ENCODE results near the gene SMTN.
"Not testable (repeated sequence)": the region's sequence is repeated elsewhere in the genome, so short reads cannot be mapped to it uniquely, and the experiment has no call there.

The SMTN gene

DNA sequence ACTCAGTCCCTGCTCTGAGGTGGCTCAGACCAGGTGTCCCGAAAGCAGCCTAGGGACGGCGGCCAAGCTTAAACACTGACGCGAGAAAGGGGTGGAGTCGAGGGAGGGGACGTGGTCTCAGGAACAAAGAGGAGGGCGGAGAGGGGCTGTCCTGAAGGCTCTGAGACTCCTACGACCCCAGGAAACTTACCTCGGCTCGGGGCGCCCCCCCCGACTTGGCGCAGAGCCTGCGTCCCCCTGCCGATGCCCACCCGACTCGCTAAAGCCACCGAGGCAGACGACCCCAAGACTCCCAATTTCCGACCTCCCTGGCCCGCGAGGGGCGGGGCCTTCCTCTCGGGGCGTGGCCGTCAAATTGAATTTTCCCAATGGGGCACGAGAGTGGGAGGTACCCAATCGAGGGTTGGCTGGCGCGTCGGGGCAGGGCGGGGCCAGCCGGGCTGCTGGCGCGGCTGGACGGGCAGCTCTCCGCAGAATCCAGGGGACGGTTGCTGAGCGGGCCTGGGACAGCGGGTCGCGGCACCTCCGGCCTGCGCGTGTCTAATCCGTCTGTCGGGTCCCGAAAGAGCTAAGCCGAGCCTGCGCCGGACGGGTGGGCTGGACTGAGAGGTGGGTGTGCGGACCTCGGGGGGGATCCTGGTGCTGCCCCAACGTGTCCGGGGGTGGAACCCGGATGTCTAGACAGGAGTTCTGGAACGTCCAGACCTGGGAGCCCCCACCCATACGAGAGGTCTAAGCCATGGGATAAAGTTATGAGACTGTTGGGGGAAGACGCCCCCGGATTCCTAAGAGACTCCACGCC, at the start of gene SMTN:
Gene SMTN (plus strand): TSS at position 471 of the 802 bp plus-strand sequence. CDS start 1,941 bp downstream, outside the sequence.
- DNase-seq: peak; percentile 54

DNA sequence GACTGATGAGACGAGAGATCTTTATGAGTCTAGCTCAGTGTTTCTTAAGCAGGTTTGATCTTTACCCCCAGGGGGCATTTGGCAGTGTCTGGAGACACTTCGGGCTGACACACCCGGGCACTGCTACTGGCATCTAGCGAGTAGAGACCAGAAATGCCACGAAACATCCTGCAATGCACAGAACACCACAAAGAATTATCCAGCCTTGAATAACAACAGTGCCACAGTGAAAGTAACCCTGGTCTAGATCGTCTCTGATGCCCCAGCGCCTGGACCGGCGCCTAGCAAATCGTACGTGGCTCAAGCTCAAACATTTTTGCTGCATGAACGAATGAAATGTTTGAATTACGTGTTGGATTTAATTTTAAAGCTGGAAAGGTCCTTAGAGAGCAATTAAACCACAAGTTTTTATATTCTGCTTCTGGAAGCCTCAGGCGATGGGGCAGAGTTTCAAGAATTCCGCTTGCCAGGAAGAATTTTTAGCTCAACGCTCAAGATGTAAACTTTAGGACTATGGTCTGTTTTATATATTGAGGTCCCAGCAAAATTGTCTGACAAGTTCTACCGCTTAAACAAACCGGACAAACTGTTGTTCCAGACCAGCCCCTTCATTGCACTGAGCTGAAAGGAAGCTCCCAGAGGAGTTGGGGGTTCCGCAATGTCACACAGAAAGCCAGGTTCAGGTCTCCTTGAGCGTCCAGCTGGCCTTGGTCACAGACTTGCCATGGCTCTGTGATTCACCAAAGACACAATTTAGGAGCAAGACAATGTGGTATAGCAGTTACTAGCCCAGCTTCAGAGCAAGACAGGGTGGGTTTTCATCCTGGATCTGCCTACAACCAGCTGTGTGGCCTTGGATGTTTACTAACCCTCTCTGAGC, 44.2 kb upstream of the SMTN start:
- DNase-seq: no peak

DNA sequence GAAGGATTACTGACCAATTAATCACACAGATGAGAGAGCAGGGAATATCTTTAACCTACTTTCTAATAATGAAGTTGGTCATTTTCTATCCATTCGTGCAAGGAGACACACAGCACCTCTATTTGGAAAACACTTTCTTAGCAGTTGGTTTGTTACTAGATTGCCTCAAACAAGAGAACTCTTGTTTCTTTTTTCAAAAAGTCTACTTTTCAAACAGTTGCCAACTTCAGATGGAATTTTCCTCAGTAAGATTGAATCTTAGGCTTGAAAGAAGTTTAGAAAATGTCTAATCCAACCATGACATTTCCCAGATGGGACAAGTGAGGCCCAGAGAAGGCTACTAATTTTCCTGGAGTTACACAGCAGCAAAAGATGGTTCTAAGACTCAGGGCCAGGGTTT, 42.4 kb upstream of the SMTN start:
- no peak for DNase-seq

DNA sequence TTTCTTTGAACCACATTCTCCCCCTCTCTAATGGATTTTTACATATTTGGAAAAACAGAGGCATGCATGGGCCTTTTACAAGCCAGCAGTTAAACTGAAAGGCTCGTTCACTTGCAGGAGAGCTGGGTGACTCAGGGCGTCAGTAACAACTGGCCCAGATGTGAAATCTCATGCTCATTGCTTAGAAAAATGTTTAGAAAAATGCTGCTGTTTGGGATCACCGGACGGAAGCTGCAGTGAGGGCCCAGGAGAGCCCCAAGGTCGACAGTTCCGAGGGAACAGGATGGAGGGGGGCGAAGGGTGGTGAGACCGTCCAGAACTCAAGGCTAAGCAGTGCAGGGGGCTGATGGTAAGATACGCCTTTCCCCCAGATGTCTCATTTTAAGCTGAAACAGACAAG, 41.7 kb upstream of the SMTN start:
- no peak for DNase-seq

GRCh38 chr22:31040542-31041398, 40.3 kb upstream of the SMTN start:
- no peak for DNase-seq

DNA sequence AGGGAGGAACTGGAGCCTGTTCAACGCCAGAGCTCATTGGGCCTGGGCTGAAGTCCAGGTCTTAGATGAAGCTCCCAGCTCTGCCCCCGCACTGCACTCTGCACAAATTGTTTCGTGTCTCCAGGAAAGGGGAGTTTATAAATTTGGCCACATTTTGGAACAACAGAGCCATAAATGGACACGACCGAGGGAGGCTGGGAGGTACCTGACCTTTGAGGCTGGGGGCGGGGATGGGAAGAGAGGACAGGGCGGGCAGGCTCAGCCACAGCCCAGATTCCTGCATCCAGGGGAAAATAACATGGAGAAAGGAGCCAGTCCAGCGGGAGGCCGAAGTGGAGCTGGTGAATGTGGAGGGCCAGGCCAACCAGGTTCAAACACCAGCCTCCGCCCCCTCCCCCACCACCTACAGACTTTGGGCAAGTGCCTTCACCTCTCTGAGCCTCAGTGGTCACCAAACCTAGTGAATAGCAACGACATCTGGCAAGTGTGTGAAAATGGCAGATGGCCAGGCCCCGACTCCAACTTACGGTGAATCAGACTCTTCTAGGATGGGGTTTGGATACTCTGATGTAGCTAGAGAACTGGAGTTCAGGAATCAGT, 36.8 kb upstream of the SMTN start:
- no peak for DNase-seq

GRCh38 chr22:31045900-31046538, 35.1 kb upstream of the SMTN start:
- DNase-seq: no peak

GRCh38 chr22:31046539-31047226, 34.4 kb upstream of the SMTN start:
- no peak for DNase-seq

DNA sequence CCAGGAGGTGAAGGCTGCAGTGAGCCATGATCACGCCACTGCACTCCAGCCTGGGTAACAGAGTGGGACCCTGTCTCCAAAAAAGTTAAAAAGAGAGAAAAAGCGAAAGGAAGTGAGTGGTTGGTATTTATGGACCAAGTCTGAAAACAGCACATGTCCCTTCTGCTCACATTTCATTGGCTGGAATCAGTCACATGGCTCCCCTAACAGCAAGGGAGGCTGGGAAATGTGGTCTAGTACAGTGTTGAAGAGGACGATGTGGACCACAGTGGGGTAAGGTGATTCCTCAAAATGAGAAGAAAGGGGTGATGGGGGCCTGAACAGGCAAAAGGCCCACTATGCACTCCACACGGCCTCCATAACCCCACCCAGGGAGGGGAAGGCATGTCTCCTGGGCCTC, 32.5 kb upstream of the SMTN start:
- no peak for DNase-seq

DNA sequence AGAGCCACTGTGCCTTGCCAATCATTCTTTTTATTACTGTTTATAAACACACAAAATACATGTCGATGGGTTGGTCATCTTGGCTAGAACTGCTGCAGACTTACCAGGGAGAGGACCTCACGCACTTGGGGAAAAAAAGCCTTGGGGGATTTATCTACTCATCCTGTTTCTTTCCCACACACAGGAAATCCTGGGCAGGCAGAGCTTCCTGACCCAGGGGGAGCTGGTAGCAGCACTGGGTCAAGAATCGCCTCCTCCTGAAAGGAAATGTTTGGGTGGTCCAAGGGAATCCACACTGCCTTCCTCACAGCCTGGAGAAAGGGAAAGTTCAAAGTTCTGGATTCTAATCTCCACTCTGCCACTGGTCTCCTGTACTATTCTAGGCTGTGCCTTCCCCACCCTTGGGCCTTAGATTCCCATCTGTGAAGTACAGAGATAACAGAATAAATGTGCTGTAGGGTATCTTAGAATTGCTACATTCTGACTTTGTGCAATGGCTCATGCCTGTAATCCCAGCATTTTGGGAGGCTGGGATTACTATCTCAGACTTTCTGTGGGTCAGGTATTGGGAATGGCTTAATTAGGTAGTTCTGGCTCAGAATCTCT, 31.2 kb upstream of the SMTN start:
- peak; percentile 26 for DNase-seq

- no peak for DNase-seq
These were observed 25.9 kb upstream of the SMTN start for GRCh38 chr22:31055117-31055634.

GRCh38 chr22:31055635-31056159, 25.4 kb upstream of the SMTN start:
- peak; percentile 73 for DNase-seq

GRCh38 chr22:31056986-31057599, 24.0 kb upstream of the SMTN start:
- DNase-seq: no peak

- DNase-seq: not testable (repeated sequence)
These were observed 21.5 kb upstream of the SMTN start for GRCh38 chr22:31059663-31060062.

DNA sequence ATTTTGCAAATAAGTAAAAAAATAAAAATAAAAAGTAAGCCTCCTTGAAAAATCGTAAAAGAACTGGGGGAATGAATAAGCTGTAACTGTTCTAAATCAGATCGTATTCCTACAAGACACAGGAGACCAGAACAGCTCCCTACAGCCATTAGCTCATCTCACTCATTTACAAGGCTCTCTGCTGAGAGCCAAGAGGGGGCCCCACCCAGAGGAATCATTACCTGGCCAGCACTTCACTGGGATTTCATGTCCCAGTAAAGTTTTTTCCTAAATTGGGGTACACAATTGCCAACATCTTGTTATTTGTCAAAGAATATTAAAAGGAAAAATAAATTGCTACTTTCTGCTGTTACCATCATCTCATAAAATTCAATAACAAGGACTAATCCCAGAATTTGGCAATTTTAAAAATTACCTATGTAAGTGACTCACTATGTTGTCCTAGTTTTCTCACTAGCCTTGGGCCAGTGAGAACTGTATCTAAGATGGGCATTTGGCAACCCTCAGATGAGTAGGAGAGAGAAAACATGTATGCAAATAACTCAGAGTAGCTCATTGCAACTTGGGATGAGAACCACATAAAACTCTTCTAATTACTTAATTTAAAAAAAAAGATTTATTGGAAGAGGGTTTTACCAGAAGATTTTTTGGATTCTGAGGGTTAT, 18.4 kb upstream of the SMTN start:
- DNase-seq: no peak

DNA sequence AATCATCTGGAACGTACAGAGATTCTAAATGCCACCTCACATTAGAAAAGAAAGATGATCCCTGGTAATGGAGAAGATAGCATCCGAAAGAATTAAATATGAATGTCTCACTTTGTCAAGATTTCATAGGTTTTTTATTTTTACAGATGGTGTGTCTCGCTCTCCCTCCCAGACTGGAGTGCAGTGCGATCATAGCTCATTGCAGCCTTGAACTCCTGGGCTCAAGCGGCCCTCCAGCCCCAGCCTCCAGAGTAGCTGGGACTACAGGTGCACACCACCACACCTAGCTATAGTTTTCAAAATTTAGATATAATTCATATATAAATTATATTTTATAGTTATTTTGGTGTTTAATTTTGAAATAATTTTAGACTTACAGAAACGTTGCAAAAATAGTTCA, 16.7 kb upstream of the SMTN start:
- no peak for DNase-seq

GRCh38 chr22:31068970-31069369, 12.1 kb upstream of the SMTN start:
- DNase-seq: no peak

DNA sequence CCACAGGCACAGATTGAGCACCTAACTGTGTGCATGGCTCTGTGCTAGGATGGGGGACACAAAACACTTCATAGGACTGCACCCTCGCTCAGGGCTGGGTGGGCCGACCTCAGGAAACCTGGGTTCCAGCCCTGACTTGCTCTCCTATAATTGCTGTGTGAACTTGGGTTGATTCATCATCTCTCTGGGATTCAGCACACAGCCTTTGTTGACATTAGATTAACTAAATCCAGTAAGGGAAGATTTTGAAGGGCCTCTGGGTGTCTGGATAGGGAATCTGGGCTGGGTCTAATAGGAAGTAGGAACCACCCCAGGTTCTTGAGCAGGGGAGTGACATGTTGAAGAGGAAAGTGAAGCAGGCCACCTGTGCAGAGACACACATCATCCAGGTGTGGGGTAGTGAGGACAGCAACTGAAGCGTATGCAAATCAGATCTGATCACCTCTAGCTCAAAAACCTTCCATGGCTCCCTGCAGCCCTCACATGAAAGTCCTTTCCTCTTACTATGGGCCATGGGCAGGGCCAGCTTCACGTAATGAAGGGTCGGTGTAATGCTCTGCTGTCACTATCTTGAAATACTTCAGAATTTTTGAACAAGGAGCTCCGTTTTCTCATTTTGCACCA, 11.3 kb upstream of the SMTN start:
- not testable (repeated sequence) for DNase-seq

- not testable (repeated sequence) for DNase-seq
These were observed 8.0 kb upstream of the SMTN start for GRCh38 chr22:31073125-31073524.

All from NCI-H226 (cell line).